ENCODE data around the gene HBE1.

Gene HBE1

GRCh38 chr11:5225480-5225871 lies 44.3 kb downstream of the HBE1 start:
- Mint-ChIP-seq H3K36me3 (no peaks in the 10 kb centered on the region), H3K4me1 (no peaks in the 10 kb centered on the region), H3K9me3 (no peaks in the 10 kb centered on the region), H3K27me3 (no peaks in the 10 kb centered on the region), H3K27ac (no peak overlapping the region), H3K4me3 (no peak overlapping the region)
- no peak for DNase-seq
- CTCF ChIA-PET: no interaction called here

- Mint-ChIP-seq H3K27ac (no peak overlapping the region), H3K27me3 (no peaks in the 10 kb centered on the region), H3K4me1 (no peaks in the 10 kb centered on the region), H3K36me3 (no peaks in the 10 kb centered on the region), H3K4me3 (no peak overlapping the region), H3K9me3 (no peaks in the 10 kb centered on the region)
- CTCF ChIA-PET: no interaction called here
- DNase-seq: no peak
Observed at GRCh38 chr11:5224538-5225479, 44.9 kb downstream of the HBE1 start.

- Mint-ChIP-seq H3K9me3 (no peaks in the 10 kb centered on the region), H3K36me3 (no peaks in the 10 kb centered on the region), H3K4me3 (no peak overlapping the region), H3K4me1 (no peaks in the 10 kb centered on the region), H3K27me3 (no peaks in the 10 kb centered on the region), H3K27ac (no peak overlapping the region)
- no peak for DNase-seq
- CTCF ChIA-PET: no interaction called here
Observed at GRCh38 chr11:5223686-5224085, 46.1 kb downstream of the HBE1 start.

GRCh38 chr11:5223146-5223545 lies 46.6 kb downstream of the HBE1 start:
- DNase-seq: no peak
- Mint-ChIP-seq H3K4me3 (no peak overlapping the region), H3K27me3 (no peaks in the 10 kb centered on the region), H3K4me1 (no peaks in the 10 kb centered on the region), H3K36me3 (no peaks in the 10 kb centered on the region), H3K9me3 (no peaks in the 10 kb centered on the region), H3K27ac (no peak overlapping the region)
- CTCF ChIA-PET: no interaction called here

Data from activated naive CD4-positive, alpha-beta T cell treated with anti-CD3 and anti-CD28 coated beads, Interleukin-2, amount 10 ng/mL, durations not matched to agents 7 days and 5 days (primary cell).